K562 (cell line): Measurements from ENCODE around the gene REM1.

Experiments
- KAT8 ChIP-seq: fragments of 450-650 bp; IDR thresholded peaks from 2 replicates; pipeline ENCODE4 v1.6.1; 2016; ENCODE audit warnings: low read depth, mild to moderate bottlenecking
- NR2C1 ChIP-seq, 2 experiments: fragments of 450-650 bp; IDR thresholded peaks; 2 replicates each; pipeline ENCODE4 v1.6.1; 2017; ENCODE audit warnings: mild to moderate bottlenecking in 2 of 2, antibody characterized with exemption in 1 of 2, inconsistent platforms in 1 of 2, missing compliant biosample characterization in 1 of 2, missing genetic modification characterization in 1 of 2
- TCF7L2 ChIP-seq: fragments of 150-350 bp; IDR thresholded peaks from 2 replicates; pipeline ENCODE4 v1.6.1; 2016; ENCODE audit warnings: low read depth, mild to moderate bottlenecking, low read length, moderate library complexity
- ZBTB2 ChIP-seq: fragments of 450-650 bp; IDR thresholded peaks from 2 replicates; pipeline ENCODE4 v1.6.1; 2016; ENCODE audit warnings: antibody characterized with exemption
- ZNF507 ChIP-seq: conservative IDR thresholded peaks from 2 replicates; pipeline ENCODE4 v1.6.1; 2017; ENCODE audit warnings: missing genetic modification characterization, missing compliant biosample characterization
- ZNF717 ChIP-seq: fragments of 250-450 bp; sonication (Bioruptor Pico); IDR thresholded peaks from 2 replicates; pipeline ENCODE4 v1.5.0; 2021
- ZNF766 ChIP-seq: fragments of 200-800 bp; sonication (Bioruptor generic); conservative IDR thresholded peaks from 2 replicates; pipeline ENCODE4 v1.6.1; 2016; ENCODE audit warnings: missing genetic modification characterization, missing compliant biosample characterization
- TF ChIP-seq, protein P1 (sequence below), 3 experiments: IDR thresholded peaks in 2 of 3; conservative IDR thresholded peaks in 1 of 3; 2 replicates each; pipeline ENCODE4 v1.5.1; 2011 to 2012; ENCODE audit warnings: low read length in 3 of 3, mild to moderate bottlenecking in 3 of 3, control low read depth in 2 of 3, improper control_type of control experiment in 1 of 3, inconsistent platforms in 1 of 3, low read depth in 1 of 3, mixed read lengths in 1 of 3, moderate library complexity in 1 of 3; ENCODE audit not compliant: insufficient read depth in 2 of 3
- TF ChIP-seq, protein P2 (sequence below): fragments of 250-450 bp; sonication (Bioruptor Pico); IDR thresholded peaks from 2 replicates; pipeline ENCODE4 v1.5.0; 2020; ENCODE audit warnings: mild to moderate bottlenecking, borderline replicate concordance
- TF ChIP-seq, protein P3 (sequence below): fragments of 450-650 bp; formaldehyde crosslinking; IDR thresholded peaks from 2 replicates; pipeline ENCODE4 v1.4.0; 2020; ENCODE audit warnings: mild to moderate bottlenecking, moderate library complexity

- TF ChIP-seq ZNF507 (tag) (no peak), ZNF717 (no peak), KAT8 (no peak), ZBTB2 (no peak), NR2C1 (IDR thresholded peaks at IDR 0.05) (no peak), NR2C1 (tag; IDR thresholded peaks at IDR 0.05) (no peak), TCF7L2 (no peak), ZNF766 (CRISPR knock-in tag) (no peak)
- TF ChIP-seq, protein P1, sequence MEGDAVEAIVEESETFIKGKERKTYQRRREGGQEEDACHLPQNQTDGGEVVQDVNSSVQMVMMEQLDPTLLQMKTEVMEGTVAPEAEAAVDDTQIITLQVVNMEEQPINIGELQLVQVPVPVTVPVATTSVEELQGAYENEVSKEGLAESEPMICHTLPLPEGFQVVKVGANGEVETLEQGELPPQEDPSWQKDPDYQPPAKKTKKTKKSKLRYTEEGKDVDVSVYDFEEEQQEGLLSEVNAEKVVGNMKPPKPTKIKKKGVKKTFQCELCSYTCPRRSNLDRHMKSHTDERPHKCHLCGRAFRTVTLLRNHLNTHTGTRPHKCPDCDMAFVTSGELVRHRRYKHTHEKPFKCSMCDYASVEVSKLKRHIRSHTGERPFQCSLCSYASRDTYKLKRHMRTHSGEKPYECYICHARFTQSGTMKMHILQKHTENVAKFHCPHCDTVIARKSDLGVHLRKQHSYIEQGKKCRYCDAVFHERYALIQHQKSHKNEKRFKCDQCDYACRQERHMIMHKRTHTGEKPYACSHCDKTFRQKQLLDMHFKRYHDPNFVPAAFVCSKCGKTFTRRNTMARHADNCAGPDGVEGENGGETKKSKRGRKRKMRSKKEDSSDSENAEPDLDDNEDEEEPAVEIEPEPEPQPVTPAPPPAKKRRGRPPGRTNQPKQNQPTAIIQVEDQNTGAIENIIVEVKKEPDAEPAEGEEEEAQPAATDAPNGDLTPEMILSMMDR (IDR thresholded peaks at IDR 0.05 in 2 of 3, conservative IDR thresholded peaks at IDR 0.05 in 1 of 3; ENCODE audit: insufficient read depth in 2 of 3, low read depth in 1 of 3, low read length in 3 of 3), result no peak
- TF ChIP-seq, protein P2, sequence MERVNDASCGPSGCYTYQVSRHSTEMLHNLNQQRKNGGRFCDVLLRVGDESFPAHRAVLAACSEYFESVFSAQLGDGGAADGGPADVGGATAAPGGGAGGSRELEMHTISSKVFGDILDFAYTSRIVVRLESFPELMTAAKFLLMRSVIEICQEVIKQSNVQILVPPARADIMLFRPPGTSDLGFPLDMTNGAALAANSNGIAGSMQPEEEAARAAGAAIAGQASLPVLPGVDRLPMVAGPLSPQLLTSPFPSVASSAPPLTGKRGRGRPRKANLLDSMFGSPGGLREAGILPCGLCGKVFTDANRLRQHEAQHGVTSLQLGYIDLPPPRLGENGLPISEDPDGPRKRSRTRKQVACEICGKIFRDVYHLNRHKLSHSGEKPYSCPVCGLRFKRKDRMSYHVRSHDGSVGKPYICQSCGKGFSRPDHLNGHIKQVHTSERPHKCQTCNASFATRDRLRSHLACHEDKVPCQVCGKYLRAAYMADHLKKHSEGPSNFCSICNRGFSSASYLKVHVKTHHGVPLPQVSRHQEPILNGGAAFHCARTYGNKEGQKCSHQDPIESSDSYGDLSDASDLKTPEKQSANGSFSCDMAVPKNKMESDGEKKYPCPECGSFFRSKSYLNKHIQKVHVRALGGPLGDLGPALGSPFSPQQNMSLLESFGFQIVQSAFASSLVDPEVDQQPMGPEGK (CRISPR knock-in tag), result no peak
- TF ChIP-seq, protein P3, sequence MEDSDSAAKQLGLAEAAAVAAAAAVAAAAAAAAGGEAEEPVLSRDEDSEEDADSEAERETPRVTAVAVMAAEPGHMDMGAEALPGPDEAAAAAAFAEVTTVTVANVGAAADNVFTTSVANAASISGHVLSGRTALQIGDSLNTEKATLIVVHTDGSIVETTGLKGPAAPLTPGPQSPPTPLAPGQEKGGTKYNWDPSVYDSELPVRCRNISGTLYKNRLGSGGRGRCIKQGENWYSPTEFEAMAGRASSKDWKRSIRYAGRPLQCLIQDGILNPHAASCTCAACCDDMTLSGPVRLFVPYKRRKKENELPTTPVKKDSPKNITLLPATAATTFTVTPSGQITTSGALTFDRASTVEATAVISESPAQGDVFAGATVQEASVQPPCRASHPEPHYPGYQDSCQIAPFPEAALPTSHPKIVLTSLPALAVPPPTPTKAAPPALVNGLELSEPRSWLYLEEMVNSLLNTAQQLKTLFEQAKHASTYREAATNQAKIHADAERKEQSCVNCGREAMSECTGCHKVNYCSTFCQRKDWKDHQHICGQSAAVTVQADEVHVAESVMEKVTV (CRISPR knock-in tag), result no peak
Observed at GRCh38 chr20:31425797-31426196, 49.3 kb upstream of the REM1 start.
